Upper lobe of right lung (tissue), 1 donor: ENCODE measurements around the gene HPS1. TPM values are rescaled to one million over a fixed set of nuclear protein-coding genes. Genes with fewer than 3 reads are reported as not detected.

Experiments
- ATAC-seq: fragments of 200-7000 bp; cut with Tn5 transposase; one replicate; pipeline ENCODE4 v1.9.1; 2020; ENCODE audit warnings: mild to moderate bottlenecking, moderate library complexity
- DNase-seq: peaks from one replicate; pipeline ENCODE4 v3.0.0-alpha.2; 2020
- H3K27ac ChIP-seq: fragments of 200-600 bp; one replicate; pipeline ENCODE4 v1.8.0; 2022
- H3K27me3 ChIP-seq: fragments of 200-600 bp; one replicate; pipeline ENCODE4 v1.8.0; 2022; ENCODE audit warnings: mild to moderate bottlenecking
- H3K36me3 ChIP-seq: fragments of 200-600 bp; one replicate; pipeline ENCODE4 v1.8.0; 2022
- H3K4me1 ChIP-seq: fragments of 200-600 bp; one replicate; pipeline ENCODE4 v1.8.0; 2022
- H3K4me3 ChIP-seq: fragments of 200-600 bp; one replicate; pipeline ENCODE4 v1.8.0; 2022; ENCODE audit warnings: mild to moderate bottlenecking
- H3K9me3 ChIP-seq: fragments of 200-600 bp; one replicate; pipeline ENCODE4 v1.8.0; 2022
- CTCF ChIP-seq: fragments of 200-600 bp; IDR thresholded peaks from one replicate; pipeline ENCODE4 v1.8.0; 2022; ENCODE audit warnings: antibody characterized with exemption
- intact Hi-C: fragments of 100-400 bp; cut with DNase I; formaldehyde crosslinking; loops from one replicate; pipeline ENCODE4 v1.11.0; 2022
- total RNA-seq: library from RNA; stranded (reverse); fragmentation: NEBNext Ultra II Directional; extraction: Animal tissue kit (Norgen Biotek cat#: 25700); gene quantifications from one replicate; pipeline ENCODE4 v1.2.1, GENCODE V29; 2021
- donor health status: DM: no; HTN: yes; CAD: no; lungs with severe emphysema.

HPS1 gene
- total RNA-seq, 1 donor from 2014 or later = 77.7 TPM

GRCh38 chr10:98391065-98391464, 55.7 kb downstream of the HPS1 start:
- no peak overlapping the region for H3K27ac ChIP-seq
- TF ChIP-seq CTCF = no peak
- no peaks in the 10 kb centered on the region for H3K27me3 ChIP-seq
- ATAC-seq = peak; percentile 40
- H3K9me3 ChIP-seq = no peaks in the 10 kb centered on the region
- peaks cover 4% of the 10 kb centered on the region for H3K4me1 ChIP-seq
- no peak overlapping the region for H3K4me3 ChIP-seq
- intact Hi-C loops = no loop called here
- no peak for DNase-seq
- no peaks in the 10 kb centered on the region for H3K36me3 ChIP-seq

GRCh38 chr10:98390406-98390805, 56.3 kb downstream of the HPS1 start:
- DNase-seq (no peak), ATAC-seq (no peak)
- Histone ChIP-seq H3K36me3 (no peaks in the 10 kb centered on the region), H3K4me1 (peaks cover 4% of the 10 kb centered on the region), H3K27me3 (no peaks in the 10 kb centered on the region), H3K27ac (no peak overlapping the region), H3K4me3 (no peak overlapping the region), H3K9me3 (no peaks in the 10 kb centered on the region)
- intact Hi-C loops = no loop called here
- no peak for TF ChIP-seq CTCF

- no peak for TF ChIP-seq CTCF
- ATAC-seq = no peak
- DNase-seq = no peak
- no peaks in the 10 kb centered on the region for H3K9me3 ChIP-seq
- peaks cover 4% of the 10 kb centered on the region for H3K4me1 ChIP-seq
- intact Hi-C loops = no loop called here
- no peaks in the 10 kb centered on the region for H3K27me3 ChIP-seq
- H3K36me3 ChIP-seq = no peaks in the 10 kb centered on the region
- no peak overlapping the region for H3K4me3 ChIP-seq
- no peak overlapping the region for H3K27ac ChIP-seq
These were observed 57.3 kb downstream of the HPS1 start for GRCh38 chr10:98389398-98389797.

GRCh38 chr10:98388101-98388655, 58.6 kb downstream of the HPS1 start:
- DNase-seq (no peak), ATAC-seq (no peak)
- Histone ChIP-seq H3K27me3 (no peaks in the 10 kb centered on the region), H3K4me1 (peaks cover 4% of the 10 kb centered on the region), H3K9me3 (no peaks in the 10 kb centered on the region), H3K36me3 (no peaks in the 10 kb centered on the region), H3K27ac (no peak overlapping the region), H3K4me3 (no peak overlapping the region)
- intact Hi-C loops = no loop called here
- TF ChIP-seq CTCF = no peak

- no peak overlapping the region for H3K27ac ChIP-seq
- no peak overlapping the region for H3K4me3 ChIP-seq
- peaks cover 4% of the 10 kb centered on the region for H3K36me3 ChIP-seq
- no peaks in the 10 kb centered on the region for H3K9me3 ChIP-seq
- no peaks in the 10 kb centered on the region for H3K27me3 ChIP-seq
- DNase-seq = no peak
- no peak for TF ChIP-seq CTCF
- intact Hi-C loops = no loop called here
- no peak for ATAC-seq
- no peaks in the 10 kb centered on the region for H3K4me1 ChIP-seq
These were observed 62.1 kb downstream of the HPS1 start for GRCh38 chr10:98384531-98385133.
